Activated T-cell treated with anti-CD3 and anti-CD28 coated beads for 4 hours (primary cell): ENCODE results near the gene PIEZO1.
A peak's percentile ranks its signal among the peaks of the same experiment; 100 is the strongest.

Experiments
- DNase-seq: peaks from one replicate; pipeline ENCODE4 v3.0.0-alpha.2; 2020

Gene PIEZO1

DNA sequence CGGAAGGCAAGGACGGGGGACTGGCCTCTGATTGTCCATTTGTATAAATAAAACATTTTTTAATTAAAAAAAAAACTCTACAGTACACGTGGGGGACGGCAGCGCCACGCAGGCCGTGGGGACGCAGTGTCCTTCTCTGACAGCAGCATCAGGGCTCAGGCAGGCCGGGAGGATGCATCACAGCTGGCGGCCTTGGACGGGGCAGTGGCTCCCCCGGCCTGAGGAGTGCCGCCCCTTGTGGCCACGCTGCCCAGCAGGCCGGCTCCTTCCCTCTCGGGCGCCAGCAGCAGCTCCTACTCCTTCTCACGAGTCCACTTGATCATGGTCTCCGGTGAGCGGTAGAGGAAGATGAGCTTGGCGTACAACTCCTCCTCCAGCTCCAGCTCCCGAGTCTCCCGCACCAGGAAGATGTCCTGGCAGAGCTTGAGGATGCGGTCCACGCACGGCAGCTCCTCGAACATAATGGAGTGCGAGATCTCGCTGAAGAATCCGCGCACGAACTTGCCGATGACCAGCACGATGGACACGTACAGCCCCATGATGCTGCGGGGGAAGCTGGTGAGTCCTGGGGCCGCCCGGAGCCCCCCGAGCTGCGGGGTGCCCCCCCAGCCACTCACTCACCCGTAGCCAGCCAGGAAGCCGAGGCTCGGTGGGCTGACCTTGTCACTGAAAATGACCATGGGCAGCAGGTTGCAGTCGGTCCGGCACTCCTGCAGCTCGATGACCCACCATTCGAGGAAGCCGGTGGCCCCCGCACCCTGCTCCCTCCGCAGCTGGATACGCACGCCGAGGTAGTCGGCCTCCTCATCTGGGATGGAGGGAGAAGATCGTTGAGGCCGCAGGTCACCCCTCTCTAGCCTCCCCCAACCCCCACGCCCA, 69.5 kb downstream of the PIEZO1 start:
- no peak for DNase-seq

DNA sequence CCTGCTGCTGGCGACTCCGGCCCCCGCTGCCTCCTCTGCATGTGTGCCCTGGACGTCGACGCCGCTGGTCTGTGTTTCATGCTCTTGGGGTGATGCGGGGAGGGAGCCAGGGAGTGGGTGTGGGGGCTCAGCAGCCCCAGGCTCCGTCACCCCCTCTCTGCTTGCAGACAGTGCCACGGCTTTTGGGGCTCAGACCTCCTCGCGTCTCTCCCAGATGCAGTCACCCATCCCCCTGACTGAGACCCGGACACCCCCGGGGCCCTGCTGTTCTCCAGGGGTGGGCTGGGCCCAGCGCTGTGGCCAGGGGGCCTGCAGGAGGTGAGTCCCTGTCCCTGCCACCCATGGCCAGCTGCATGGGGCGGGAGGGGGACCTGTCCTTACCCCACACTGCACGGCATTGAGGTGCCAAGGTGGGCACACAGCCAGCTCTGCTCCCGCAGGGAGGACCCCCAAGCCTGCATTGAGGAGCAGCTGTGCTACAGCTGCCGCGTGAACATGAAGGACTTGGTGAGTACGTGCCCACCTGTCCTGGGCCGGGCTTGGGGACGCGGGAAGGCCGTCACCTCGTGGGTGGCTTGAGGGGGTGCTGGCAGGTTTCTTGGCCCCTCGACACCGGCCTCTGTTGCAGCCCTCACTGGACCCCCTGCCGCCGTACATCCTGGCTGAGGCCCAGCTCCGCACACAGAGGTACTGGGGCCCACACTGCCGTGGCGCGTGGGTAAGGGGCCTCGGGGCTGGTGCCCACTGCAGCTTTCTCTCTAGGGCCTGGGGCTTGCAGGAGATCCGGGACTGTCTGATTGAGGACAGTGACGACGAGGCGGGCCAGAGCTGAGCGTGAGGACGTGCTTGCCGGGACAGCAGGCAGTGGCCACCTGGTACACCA, 70.4 kb downstream of the PIEZO1 start:
- no peak for DNase-seq

DNA sequence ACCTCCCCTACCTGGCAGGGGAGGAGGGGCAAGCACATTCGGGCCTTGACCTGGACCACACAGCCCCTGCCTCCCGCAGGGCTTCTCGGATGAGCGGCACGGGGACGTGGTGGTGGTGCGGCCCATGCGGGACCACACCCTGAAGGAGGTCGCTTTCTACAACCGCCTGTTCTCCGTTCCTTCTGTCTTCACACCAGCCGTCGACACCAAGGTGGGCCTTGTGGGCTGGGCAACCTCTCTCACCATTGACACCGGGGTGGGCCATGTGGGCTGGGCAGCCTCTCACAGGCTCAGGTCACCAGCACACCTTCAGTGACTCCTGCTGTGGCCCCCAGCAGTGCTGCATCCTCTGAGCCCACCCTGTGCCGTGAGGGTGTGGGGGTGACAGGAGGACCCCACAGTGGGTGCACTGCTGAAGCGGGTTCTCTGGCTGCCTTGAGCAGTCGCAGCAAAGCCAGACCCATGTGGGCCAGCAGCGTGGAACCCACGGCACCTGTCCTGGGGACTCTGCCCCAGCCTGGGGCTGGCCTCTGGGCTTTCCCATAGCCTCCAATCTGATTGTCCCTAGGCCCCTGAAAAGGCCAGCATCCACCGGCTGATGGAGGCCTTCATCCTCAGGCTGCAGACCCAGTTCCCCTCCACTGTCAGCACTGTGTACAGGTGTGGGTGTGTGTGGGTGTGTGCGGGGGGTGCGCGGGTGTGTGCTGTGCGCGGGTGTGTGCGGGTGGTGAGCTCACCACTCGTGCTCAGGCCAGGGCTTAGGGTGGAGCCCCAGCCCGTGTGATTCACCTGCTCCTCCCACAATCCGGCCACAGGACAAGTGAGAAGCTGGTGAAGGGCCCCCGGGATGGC, 71.2 kb downstream of the PIEZO1 start:
- DNase-seq: no peak

DNA sequence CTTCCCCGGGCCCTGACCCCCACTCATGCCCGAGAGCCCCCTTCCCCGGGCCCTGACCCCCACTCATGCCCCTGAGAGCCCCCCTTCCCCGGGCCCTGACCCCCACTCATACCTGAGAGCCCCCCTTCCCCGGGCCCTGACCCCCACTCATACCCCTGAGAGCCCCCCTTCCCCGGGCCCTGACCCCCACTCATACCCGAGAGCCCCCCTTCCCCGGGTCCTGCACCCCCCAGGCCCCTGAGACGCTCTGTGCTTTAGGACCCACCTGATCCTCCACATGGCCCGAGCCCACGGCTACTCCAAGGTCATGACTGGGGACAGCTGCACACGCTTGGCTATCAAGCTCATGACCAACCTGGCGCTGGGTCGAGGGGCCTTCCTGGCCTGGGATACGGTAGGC, 72.0 kb downstream of the PIEZO1 start:
- DNase-seq: no peak

DNA sequence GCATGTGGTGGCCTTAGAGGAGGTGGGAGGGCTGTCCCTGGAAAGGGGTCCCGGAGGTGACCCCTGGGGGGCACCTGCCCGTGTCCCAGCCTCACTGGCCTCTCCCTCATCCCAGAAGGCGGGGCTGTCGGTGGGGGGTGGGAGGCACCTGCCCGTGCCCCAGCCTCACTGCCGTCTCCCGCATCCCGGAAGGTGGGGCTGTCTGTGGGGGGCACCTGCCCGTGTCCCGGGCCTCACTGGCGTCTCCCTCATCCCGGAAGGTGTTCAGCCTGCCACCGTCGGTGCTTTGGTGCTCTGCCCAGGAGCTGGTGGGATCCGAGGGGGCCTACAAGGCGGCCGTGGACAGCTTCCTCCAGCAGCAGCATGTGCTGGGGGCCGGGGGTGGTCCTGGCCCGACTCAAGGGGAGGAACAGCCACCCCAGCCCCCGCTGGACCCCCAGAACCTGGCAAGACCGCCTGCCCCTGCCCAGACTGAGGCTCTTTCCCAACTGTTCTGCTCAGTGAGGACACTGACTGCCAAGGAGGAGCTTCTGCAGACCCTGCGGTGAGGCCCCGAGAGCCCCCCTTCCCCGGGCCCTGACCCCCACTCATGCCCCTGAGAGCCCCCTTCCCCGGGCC, 72.5 kb downstream of the PIEZO1 start:
- no peak for DNase-seq

DNA sequence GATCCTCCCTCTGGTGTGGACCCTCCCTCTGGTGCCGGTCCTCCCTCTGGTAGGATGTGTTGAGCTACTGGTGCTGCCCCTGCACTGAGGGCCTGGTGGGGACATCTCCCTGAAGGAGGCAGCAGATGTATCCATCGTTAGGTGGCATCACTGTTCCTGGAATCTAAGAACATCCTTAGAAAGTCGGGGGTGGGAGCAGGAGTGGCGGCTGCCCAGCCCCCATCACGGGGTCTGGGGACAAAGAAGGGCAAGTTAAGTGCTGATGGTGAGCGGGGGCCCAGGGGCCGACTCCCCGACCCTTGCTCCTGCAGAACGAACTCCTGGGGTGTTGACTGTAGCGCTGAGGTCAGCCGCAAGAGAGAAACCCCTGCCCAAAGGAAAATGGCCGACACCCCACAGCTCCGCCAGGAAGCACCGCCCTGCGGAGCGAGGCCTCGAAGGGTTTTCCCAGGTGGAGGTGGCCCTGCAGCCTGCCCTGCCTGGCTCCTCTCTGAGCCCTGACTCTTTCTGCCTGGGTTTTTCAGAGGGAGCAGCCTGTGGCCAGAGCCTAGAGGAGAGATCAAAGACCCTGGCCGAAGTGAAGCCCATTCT, 73.2 kb downstream of the PIEZO1 start:
- DNase-seq: no peak

DNA sequence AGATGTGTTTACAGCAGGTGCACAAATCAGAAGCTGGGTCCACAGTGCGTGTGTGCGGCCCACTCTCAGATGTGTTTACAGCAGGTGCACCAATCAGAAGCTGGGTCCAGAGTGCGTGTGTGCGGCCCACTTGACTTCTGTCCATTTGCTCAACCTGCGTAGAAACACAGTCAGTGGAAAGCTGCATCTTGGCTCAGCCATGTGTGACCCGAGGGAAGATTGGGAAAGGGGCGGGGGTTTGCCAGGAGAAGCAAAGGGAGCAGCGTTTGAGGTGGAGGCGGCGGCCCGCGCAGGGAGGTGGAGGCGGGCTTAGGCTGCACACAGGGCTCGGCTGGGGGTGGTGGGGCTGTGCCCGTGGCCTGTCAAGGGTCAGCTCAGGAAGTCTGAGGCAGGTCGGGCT, 74.5 kb downstream of the PIEZO1 start:
- DNase-seq: no peak

DNA sequence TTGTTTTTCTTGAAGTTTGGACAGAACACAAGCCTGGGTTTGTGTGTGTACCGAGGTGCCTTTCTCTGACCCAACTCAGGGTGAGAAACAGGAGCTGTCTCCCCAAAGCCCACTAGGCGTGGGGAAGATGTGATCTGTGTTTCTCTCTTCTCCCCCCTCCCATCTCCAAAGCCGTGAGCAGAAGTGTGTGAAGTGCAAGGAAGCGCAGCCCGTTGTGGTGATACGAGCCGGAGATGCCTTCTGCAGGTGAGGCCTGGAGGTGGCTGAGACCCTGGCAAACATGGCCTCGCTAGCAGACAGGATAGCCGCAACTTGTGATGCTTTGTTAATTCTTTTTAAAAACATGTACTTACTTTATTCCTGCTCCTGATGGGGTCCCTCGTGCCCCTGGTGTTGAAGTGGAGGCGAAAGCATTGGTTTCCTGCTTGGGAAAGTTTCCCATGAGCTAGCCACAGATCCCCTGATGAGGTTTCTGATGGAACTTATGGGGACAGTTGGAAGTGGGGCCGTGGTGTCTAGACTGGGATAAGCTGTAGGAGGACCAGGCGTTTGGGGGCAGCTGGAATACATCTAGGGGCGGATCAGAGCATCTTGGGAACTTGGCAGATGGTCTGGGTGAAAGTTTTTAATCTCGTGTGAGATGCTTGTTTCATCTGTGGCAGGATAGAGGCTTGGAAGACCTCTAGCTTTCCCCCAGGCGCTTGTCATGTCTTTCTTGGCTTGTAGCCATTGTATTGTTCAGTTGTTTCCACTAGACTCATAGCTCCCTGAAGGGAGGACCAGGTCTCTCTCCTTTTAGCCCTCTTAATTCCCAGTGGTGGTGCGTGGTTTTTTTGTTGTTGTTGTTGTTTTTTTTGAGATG, 77.8 kb downstream of the PIEZO1 start:
- no peak for DNase-seq

DNA sequence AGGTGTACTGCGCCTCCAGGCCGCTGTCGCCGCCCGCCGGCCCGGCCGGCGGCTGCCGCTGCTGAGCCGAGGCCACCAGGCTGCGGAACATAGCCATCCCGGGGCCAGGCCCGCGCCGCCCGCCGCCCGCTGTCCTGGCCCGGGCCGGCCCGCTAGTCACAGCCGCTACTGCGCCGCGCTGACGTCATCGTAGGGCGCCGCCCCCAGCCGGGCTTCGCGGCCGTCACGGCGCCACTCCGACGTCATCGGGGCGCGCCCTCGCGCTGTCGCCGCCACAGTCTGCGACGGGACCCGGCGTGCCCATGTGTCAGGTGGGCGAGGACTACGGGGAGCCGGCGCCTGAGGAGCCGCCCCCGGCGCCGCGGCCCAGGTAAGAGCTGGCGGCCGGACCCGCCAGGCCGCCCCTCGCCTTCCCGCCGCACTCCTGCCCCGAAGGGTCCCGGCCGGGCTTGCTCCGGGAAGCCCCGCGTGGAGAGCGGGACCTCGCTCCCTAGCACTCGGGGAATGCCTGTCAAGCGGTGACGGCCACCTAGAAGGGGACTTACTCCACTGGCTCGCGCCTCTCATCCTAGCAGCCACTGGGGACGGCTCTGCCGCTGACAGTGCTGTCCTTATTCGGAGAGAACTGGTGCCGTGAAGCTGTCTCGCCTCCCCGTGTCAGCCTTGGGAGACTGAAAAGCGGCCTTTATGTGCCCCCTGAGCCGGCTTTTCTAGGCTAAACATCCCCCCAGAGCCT, 78.6 kb downstream of the PIEZO1 start, which contains the start of the genes CTU2 and RNF166:
Gene CTU2, plus strand, starts transcription at position 275 of the 736 bp plus-strand sequence. Its CDS starts 28 bp downstream, at position 303.
Gene RNF166, minus strand, starts transcription at position 180 of the 736 bp plus-strand sequence. Its CDS starts 83 bp downstream, at position 97.
- peak; percentile 90 for DNase-seq

DNA sequence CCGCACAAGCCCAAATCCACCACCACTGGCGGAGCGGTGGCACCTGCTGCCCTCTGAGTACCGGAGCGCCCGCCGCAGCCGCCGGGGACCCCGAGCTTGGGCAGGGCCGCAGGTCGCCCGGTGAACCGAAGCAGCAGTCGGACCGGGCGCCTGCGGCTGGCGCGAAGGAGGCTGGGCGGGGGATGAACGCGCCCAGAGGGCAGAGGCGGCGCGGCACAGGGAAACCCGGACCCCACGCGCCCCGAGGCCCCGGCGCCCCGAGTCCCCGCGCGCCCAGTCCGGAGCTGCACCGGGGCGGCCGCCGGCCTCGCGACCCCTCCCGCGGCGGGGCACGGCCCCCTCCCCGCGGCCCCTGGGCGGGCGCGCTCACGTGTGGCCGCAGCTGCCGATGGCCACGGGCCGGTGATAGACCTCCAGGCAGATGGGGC, 79.2 kb downstream of the PIEZO1 start:
- no peak for DNase-seq

DNA sequence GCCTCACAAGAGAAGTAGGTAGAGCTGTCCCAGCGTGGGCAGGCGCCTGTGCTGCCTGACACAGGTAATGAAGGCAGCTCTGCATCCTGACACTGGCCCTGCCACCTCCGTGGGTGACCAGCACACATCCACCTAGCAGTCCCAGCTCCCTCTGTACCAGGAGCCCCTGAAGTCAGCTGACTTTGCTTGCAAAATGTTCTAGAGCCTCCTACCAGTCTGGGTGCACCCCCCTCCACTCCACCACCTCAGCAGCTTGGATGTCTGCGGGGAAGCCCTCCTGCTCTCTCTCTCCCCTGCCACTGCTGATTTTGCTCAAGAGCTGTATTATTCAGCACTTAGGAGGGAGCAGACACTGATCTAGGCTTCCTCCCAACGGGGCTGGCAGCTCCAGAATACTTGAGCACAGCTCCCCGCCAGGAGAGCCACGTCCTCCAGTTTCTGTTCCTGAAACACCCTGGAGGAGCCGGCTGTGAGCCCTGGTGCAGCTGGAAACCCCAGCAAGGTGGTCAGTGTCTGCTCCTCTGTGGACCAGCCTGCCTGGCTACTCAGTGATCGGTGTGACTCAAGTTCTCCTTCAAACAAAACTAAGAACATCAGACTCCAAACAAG, 79.8 kb downstream of the PIEZO1 start:
- DNase-seq: no peak

DNA sequence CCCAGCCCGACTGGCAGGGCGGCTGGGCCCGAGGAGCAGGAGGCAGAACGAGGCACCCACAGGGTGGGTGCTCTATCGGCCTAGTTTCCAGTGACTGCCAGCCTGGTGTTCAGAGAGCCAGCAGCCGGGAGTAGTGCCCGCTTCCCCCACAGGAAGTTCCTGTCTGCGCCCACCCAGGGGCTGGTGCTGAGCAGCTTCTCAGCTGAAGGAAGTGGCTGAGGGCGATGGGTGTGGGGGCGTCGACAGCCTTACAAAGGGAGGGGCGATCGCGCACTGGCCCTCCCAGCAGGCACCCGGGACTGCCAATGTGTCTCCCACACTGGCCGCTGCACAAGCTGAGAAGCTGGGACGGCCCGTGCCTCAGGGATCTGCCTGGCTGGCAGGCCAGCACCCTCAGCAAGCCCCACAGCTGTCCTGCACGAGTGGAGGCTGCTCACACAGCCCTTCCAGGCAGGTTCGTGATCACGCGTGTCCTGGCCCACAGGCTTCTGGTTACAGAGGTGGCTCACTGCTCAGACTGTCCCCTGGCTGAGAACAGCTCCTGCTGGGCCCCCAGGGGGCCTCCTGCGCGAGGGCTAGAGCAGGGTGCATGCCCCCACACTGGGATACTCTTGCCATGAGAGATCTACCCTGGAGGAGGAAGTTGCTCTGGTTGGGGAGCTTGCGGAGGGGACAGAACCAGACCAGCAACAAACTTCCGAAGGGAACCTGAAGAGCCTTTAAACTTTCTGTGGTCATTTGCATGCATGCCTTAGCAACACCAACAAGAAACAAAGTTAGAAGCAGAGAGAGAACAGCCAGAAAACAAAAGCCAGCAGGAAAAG, 81.3 kb downstream of the PIEZO1 start:
- peak; percentile 45 for DNase-seq

DNA sequence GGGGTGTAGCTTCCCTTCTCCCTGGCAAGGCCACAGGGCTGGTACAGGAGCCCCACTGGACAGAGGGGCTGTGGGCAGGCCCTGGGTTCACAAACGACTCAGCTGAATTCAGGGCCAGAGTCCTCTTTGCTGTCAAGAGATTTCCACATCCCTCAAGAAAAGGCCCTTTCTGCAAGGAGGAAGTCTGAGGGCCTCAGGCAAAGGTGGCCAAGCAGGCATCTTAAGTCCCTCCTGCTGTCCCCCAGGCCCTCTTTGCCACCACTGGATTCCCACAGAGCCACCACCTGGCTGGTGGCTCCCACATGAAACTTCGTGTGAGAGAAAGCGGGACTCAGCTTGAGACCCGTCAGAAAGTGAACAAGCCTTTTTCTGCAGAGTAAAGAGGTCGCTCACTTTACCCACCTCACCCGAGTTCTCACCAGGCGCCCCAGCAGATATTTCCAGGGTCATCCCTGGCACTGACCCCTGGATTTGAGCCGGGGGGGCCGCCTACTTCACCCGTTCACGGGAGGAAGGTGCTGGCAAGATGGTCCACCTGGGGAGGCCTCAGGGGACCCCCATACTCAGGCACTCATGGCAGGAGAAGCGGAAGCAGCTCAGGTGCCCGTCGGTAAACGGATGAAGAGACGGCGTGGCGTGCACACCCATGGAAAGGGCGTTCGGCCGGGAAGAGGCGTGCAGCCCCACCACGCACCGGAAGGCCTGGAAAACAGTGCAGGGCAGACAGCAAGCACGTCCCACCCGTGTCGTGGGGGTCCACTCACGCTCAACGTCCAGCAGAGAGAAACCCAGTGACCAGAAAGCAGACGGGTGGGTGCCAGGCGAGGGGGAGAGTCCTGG, 82.4 kb downstream of the PIEZO1 start:
- DNase-seq: no peak

DNA sequence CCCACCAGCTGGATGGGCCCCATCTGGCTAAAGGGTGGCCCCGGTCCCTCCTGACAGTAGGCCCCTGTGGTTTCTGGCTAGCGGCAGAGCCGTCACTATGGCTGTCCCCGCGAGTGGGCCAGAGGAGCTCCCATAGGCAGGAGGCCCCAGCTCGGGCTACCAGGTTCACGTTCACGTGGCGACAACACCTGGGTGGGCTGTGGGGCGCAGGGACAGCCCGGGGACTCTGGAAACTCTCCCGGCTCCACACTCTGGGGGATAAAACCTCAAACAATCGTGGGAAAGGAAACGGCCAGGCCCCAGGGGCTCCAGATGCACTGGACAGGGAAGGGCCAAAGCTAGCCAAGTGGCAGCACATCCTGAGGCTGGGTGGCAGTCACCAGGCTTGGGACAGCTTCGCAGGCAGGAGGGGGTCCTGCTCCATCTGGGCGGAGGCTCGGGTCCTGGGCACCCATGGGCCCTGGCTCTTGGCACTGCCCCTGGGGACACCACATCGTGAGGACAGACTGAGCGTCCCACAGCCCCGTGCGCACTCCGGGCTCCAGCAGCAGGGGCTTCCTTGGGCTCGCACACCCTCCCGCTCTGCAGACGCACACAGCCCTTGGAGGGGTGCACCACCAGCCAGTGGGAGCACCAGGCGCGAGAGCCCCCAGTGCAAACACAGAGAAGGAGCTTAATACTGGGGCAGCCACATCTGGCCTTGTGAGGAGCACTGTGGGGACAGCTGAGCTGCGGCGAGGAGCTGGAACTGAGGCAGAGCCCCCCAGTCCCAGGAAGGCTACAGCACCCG, 83.2 kb downstream of the PIEZO1 start:
- no peak for DNase-seq

DNA sequence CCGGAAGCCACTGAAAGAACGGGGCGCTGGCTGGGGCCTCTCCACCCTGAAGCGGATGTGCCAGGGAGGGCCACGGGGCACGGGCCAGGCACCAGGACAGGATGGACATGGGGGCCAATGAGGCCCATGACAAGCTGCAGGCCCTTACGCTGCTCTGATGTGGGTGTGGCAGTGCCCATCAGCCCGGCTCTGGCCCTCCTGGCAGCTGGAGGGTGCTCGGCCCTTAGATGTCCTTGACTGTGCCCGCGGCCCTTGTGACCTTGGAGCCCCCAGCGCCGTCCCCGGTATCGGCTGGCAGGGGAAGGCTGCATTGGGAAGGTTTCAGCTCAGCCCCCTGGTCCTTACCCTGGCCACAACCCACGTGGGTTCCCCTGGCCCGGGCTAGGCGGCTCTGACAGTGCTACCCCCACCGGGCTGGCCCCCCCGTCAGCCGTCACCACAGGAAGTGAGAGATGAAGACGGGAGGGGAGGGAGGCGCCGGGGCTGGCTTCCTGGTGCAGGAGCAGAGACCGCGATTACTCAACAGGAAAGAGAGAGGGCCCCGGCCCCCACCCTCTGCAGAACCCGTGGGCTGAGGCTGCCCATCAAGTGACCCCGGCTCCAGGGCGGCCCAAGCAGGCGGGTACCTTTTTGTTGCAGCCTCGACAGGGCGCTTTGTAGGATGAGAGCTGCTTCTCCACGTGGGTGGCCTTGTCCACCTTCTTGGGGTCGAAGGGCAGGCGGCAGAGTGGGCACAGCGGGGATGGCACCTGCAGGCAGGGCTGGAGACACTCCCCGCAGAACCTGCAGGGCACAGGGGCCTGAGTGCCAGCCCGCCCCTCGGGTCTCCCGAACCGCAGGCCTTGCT, 84.2 kb downstream of the PIEZO1 start:
- DNase-seq: peak; percentile 92

DNA sequence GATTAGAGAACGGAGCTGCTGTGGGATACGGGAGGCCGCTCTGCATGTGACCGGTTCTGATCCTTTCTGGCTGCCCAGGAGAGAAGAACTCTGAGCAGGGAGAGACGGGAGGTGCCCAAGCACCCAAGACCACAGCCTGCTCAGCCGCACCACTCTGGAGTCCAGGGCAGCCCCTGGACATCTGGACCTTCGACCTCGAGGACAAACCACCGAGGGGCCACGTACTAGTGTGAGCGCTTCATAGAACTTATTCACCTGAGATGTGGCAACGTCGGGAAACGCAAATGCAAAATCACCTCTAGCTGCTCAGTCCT, 84.7 kb downstream of the PIEZO1 start:
- DNase-seq: no peak
